Amniotic epithelial cell (primary cell): ENCODE measurements around the gene ZNF362.
A peak's percentile ranks its signal among the peaks of the same experiment; 100 is the strongest.

Experiments used
- DNase-seq: peaks from one replicate; pipeline ENCODE4 v3.0.0-alpha.2; 2010; ENCODE audit warnings: low read depth

ZNF362 gene

GRCh38 chr1:33327587-33328325 is 71.5 kb downstream of the ZNF362 start:
- DNase-seq: peak; percentile 100

DNA sequence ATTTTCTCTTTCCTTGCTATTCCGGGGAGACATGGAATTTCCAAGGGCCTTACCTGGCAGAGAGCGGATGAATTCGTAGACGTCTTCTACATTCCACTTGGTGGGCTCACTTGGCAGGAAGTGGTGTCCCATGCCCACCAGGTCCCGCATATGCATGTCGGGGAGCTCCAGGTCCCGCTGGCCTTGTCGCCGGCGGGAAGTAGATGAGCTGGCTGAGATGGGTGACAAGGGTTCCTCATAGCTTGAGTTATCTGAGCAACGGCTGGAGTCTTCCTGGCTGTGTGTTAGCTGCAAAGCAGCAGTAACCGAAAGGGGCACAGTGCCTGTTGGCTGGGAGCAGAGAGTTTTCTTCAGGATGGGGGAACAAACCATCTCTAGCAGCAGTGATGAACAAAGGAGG is 72.5 kb downstream of the ZNF362 start:
- no peak for DNase-seq

DNA sequence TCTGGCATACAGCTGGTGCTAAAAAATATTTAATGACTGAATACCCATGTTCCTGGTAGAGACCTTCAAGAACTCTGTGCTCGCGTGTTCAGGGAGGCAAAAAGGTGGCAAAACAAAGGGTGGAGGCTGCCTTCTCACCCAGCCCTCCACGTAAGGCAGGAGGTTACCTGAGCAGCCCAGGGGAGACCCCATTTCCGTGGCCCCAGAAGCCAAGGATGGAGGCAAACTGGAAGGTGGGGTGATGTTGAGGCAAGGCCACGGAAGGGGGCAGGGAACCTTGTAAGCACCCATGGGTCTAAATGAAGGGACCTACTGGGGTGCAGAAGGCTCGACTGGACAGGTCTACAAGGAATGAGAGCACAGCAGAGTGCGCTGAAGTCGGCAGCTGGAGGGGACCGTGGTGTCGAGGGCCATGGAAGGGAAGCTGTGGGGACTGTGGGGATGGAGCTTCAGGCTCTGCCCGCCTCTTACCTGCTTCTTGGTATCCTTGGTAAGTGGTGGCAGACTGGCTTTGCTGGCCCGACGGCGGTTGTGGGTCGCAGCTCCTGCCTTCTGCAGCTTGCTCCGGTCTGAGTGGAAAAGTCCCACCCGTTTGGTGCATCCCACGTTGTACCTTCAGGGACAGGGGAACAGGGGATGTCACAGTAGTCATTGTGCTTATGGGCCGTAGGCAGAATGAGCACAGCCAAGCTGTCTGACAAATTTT is 73.5 kb downstream of the ZNF362 start:
- no peak for DNase-seq

GRCh38 chr1:33330361-33330890 is 74.1 kb downstream of the ZNF362 start:
- DNase-seq: no peak

DNA sequence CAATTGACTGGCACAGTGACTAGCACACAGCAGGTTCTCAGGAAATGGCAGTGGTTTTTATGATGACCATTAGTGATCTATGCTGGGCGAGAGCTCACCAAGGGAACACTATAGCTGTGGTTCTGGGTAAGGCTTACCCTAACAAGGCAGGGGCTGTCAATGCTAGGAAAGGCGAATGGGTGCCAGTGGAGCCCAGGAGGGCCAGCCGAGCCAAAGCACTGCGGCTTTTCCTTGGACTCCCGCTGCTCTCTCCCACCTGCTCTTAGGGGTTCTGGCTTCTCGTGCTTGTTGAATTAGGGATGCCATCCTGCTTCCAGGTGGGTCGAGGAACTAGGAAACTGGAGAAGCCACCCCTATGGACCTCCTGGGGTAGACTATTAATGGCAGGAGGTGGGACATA is 74.6 kb downstream of the ZNF362 start:
- DNase-seq: no peak

DNA sequence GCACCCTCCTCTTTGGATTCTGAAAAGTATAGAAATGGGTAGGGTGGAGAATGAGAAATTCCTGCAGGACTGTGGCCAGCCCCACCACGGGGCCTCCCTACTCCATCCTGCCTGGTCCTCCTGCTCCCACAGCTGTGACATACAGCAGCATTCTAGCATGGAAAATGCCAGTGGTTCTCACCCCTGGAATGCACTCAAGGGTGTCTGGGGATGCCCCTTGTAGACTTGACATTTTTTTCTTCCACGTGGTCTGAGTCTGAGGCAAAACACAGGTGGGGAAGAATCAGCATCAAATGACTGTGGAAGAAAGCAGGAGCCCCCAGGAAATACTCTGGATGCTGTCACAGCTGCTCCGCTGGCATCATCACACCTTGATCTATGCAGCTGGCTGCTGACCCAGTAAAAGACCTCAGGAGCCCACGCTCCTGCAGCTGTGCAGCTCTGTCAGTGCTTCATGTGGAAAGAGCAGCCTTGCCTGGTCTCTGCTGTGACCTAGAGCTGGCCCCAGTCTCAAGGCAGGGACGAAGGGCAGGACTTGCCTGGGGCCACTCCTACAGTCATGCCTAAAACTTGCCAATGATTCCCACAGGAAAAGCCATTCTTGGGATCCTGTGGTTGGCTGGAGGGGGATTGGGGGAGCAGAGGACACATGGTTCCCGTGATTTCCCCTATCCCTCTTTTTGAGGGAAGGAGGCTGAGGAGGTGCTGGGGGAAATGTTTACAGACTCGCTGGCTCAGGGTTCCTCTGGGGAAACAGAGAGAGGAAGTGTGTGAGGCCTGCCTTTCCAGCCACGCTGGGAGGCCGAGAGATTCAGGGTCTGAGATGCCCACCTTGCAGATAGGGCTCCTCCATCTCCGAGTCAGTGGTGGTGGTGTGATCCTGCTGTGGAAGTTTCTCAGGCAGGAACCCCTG is 75.4 kb downstream of the ZNF362 start:
- DNase-seq: no peak

GRCh38 chr1:33332357-33332789 is 76.1 kb downstream of the ZNF362 start:
- DNase-seq: peak; percentile 79

DNA sequence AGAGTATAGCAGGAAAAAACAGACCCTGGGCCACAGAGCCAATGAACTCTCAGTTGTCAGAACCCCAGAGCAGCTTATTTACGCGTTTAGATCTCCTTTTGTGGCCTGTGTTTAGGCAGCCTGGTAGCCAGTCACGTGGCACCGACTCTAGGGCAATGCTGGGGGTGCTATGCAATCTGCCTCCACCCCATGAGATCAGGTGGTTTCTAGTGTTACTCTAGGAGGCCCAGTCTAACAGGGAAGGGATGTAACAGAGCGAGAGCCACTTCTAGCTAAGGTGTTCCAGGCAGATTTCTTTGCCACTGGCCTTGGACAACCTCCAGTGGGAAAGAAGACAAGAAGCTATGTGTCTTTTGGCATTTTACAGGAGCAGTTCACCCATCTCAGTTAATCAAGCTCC is 76.6 kb downstream of the ZNF362 start:
- no peak for DNase-seq

DNA sequence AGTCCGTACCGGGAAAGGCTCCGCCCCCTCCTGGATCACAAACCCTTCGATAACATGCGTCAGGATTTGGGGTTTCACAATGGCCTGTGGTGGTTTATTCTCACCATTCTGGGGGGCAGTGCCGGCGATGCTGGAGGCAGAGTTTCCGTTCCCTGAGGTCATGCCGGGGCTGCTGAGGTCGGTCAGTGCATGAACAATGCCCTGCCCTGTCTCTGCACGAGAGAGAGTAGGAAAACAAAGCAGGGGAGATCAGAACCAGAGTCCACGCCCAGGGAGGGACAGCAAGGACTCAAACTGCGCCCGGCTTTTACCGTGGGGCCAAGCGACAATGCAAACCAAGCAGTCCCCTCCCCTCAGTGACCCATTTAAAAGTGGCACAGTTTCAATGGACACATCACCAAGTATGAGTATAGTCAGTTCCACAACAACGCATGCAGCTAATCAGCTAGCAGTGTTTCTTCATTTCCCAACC is 77.8 kb downstream of the ZNF362 start:
- peak; percentile 89 for DNase-seq

DNA sequence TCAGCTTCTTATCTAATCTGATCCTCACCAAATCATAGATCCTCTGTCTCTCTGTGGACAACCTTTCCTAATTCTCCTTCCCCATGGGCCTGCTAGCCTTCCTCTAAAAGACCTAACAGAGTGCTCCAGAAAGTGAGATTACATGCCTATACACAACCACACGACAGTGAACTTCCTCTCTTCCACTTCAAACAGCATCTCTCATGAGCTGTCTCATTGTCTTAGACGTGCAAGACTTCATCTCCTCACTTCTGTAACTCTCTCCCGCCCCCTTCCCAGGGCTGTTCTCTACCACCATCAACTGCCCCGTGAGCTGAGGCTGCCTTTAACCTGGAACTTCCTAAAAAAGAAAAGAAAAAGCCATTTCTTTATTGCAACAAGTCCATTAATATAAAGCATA is 78.7 kb downstream of the ZNF362 start:
- DNase-seq: peak; percentile 82

GRCh38 chr1:33336580-33336979 is 80.3 kb downstream of the ZNF362 start:
- no peak for DNase-seq

- DNase-seq: peak; percentile 4
Measured at GRCh38 chr1:33337441-33337840, 81.1 kb downstream of the ZNF362 start.

GRCh38 chr1:33338048-33338439 is 81.8 kb downstream of the ZNF362 start:
- peak; percentile 77 for DNase-seq

- DNase-seq: peak; percentile 100
Measured at GRCh38 chr1:33338440-33339211, 82.3 kb downstream of the ZNF362 start.

DNA sequence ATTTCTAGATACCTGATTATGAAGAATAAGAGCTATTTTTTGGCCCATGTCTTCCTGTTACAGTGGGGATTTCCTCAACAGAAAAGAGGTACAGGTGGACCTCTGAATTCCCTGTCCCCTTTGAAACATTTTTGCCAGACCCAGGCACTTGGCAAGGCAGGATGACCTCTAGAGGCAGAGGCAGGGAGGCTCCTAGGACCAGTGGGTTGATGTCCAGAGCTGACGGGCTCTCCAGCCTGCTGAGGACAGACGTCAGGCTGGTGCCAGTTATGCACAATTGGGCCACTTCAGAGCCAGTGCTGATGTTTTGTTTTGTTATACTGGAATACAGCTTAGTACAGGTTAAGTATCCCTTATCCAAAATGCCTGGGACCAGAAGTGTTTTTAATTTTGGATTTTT is 83.1 kb downstream of the ZNF362 start:
- DNase-seq: peak; percentile 26

DNA sequence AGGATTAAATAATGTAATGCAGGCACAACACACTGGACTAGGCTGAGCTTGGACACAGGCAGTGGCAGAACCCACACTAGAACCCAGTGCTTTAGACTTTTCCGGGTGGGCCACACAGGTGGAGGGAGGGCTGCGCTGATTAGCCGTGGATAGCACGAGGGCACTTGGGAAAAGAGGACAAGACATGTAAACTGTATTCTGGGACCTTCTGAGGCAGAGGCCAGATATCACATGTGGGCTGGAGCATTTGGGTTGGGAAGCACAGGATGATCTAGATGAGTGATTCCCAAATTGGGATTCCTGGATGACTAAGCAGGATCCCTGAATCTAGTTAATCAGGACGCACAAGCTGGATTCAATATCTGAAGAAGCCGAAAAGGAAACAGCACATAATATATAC is 84.9 kb downstream of the ZNF362 start:
- DNase-seq: peak; percentile 37

GRCh38 chr1:33342041-33342723 is 85.9 kb downstream of the ZNF362 start:
- DNase-seq: peak; percentile 97

GRCh38 chr1:33343539-33343938 is 87.2 kb downstream of the ZNF362 start:
- peak; percentile 90 for DNase-seq

GRCh38 chr1:33344896-33345560 is 88.7 kb downstream of the ZNF362 start:
- peak; percentile 7 for DNase-seq

GRCh38 chr1:33346533-33346926 is 90.2 kb downstream of the ZNF362 start:
- DNase-seq: no peak
